H1 (cell line): ENCODE measurements around the gene TMEM128. TPM values are rescaled to one million over a fixed set of nuclear protein-coding genes. Genes with fewer than 3 reads are reported as not detected.
A peak's percentile ranks its signal among the peaks of the same experiment; 100 is the strongest.
"Not testable (repeated sequence)": the region's sequence is repeated elsewhere in the genome, so short reads cannot be mapped to it uniquely, and the experiment has no call there.

Source experiments
- CTCF ChIA-PET: fragments of 300-600 bp; sonication (Branson Sonifier 250); formaldehyde crosslinking; loops from one replicate; lab custom pipeline; 2021; ENCODE audit not compliant: partially characterized antibody; lab: Charles Lee
- POLR2A ChIA-PET: fragments of 300-600 bp; sonication (Branson Sonifier 250); formaldehyde crosslinking; loops from one replicate; lab custom pipeline; 2021; ENCODE audit warnings: inconsistent platforms; ENCODE audit not compliant: partially characterized antibody; lab: Charles Lee
- DNase-seq, 2 experiments: peaks; one replicate each; pipeline versions ENCODE4 v3.0.0 to v3.0.0-alpha.2; 2010 to 2022; ENCODE audit warnings: low spot score in 2 of 2, low read depth in 1 of 2, mixed read lengths in 1 of 2
- FAIRE-seq: peaks from 2 replicates; lab custom pipeline; 2011; peaks lifted over from hg19 to GRCh38; lab: Jason Lieb, UNC
- H2AFZ ChIP-seq: 2 replicates; pipeline ENCODE4 v1.8.1; 2012; ENCODE audit warnings: low read length, inconsistent platforms
- H2AK5ac ChIP-seq: 2 replicates; pipeline ENCODE4 v1.6.1; 2013; ENCODE audit warnings: low read depth, low read length
- H2BK120ac ChIP-seq: replicated peaks from 2 replicates; pipeline ENCODE3; 2013; ENCODE audit warnings: low read depth, low read length, inconsistent platforms
- H2BK12ac ChIP-seq: 2 replicates; pipeline ENCODE4 v1.6.1; 2013; ENCODE audit warnings: low read depth, low read length
- H2BK15ac ChIP-seq: 2 replicates; pipeline ENCODE4 v1.6.1; 2013; ENCODE audit warnings: low read length
- H2BK20ac ChIP-seq: 2 replicates; pipeline ENCODE4 v1.6.1; 2013; ENCODE audit warnings: low read length
- H2BK5ac ChIP-seq: 2 replicates; pipeline ENCODE4 v1.6.1; 2013; ENCODE audit warnings: low read depth, low read length
- H3K14ac ChIP-seq: 2 replicates; pipeline ENCODE4 v1.6.1; 2013; ENCODE audit warnings: inconsistent platforms; ENCODE audit not compliant: insufficient read length
- H3K18ac ChIP-seq: 2 replicates; pipeline ENCODE4 v1.6.1; 2013; ENCODE audit warnings: low read length; ENCODE audit errors: extremely low read depth
- H3K23ac ChIP-seq: 2 replicates; pipeline ENCODE4 v1.6.1; 2013; ENCODE audit warnings: inconsistent platforms; ENCODE audit not compliant: insufficient read length
- H3K23me2 ChIP-seq: 2 replicates; pipeline ENCODE4 v1.6.1; 2013; ENCODE audit warnings: low read depth, low read length
- H3K27ac ChIP-seq: 2 replicates; pipeline ENCODE4 v1.6.1; 2011; ENCODE audit warnings: low read depth, low read length, inconsistent platforms
- H3K27me3 ChIP-seq, 4 experiments: replicated peaks in 1 of 4; 1 replicate in 1 of 4; 2 replicates in 3 of 4; pipeline versions ENCODE4 v1.6.1 to v1.8.1; 2011 to 2013; ENCODE audit warnings: low read length in 3 of 4, mild to moderate bottlenecking in 3 of 4, inconsistent platforms in 2 of 4, mixed read lengths in 2 of 4, moderate library complexity in 1 of 4; ENCODE audit not compliant: control insufficient read depth in 3 of 4, insufficient read depth in 3 of 4; ENCODE audit errors: extremely low read depth in 1 of 4
- H3K36me3 ChIP-seq, 4 experiments: 2 replicates each; pipeline versions ENCODE4 v1.6.1 to v1.8.1; 2011 to 2013; ENCODE audit warnings: mild to moderate bottlenecking in 4 of 4, low read length in 3 of 4, moderate library complexity in 2 of 4, control low read depth in 1 of 4, inconsistent platforms in 1 of 4; ENCODE audit not compliant: insufficient read depth in 4 of 4, control insufficient read depth in 2 of 4
- H3K4ac ChIP-seq: replicated peaks from 2 replicates; pipeline ENCODE3; 2013; ENCODE audit warnings: low read length, low read depth, mixed read lengths, inconsistent platforms; ENCODE audit not compliant: insufficient read length
- H3K4me1 ChIP-seq, 4 experiments: replicated peaks in 1 of 4; 1 replicate in 1 of 4; 2 replicates in 3 of 4; pipeline versions ENCODE4 v1.6.1 to v1.8.1; 2011 to 2013; ENCODE audit warnings: low read length in 3 of 4, inconsistent platforms in 2 of 4, mixed read lengths in 1 of 4; ENCODE audit not compliant: insufficient read depth in 4 of 4, control insufficient read depth in 3 of 4
- H3K4me2 ChIP-seq, 2 experiments: 2 replicates each; pipeline versions ENCODE4 v1.6.1 to v1.8.1; 2011 to 2013; ENCODE audit warnings: low read depth in 2 of 2, low read length in 2 of 2, control low read depth in 1 of 2, inconsistent platforms in 1 of 2, mild to moderate bottlenecking in 1 of 2; ENCODE audit not compliant: insufficient read depth in 1 of 2
- H3K4me3 ChIP-seq, 4 experiments: fragments of 200-600, 300-600 bp in 1 of 4; sonication (generic), shearing (Covaris generic), sonication (Bioruptor Twin) in 1 of 4; 2 replicates each; pipeline versions ENCODE4 v1.5.1 to v1.8.1; 2011 to 2016; ENCODE audit warnings: low read length in 4 of 4, low read depth in 3 of 4, control low read depth in 2 of 4, inconsistent platforms in 2 of 4, mild to moderate bottlenecking in 2 of 4, mixed read lengths in 1 of 4, moderate library complexity in 1 of 4; ENCODE audit not compliant: insufficient read depth in 2 of 4; ENCODE audit errors: extremely low read depth in 1 of 4
- H3K56ac ChIP-seq: replicated peaks from 2 replicates; pipeline ENCODE3; 2013; ENCODE audit warnings: low read depth, mild to moderate bottlenecking, mixed read lengths, low read length, inconsistent platforms; ENCODE audit not compliant: insufficient read length
- H3K79me1 ChIP-seq: 2 replicates; pipeline ENCODE4 v1.6.1; 2013; ENCODE audit warnings: low read depth, low read length, control low read depth
- H3K79me2 ChIP-seq, 2 experiments: 2 replicates each; pipeline versions ENCODE4 v1.6.1 to v1.8.1; 2012 to 2013; ENCODE audit warnings: low read length in 2 of 2, mild to moderate bottlenecking in 2 of 2, inconsistent platforms in 1 of 2; ENCODE audit not compliant: insufficient read depth in 2 of 2, control insufficient read depth in 1 of 2
- H3K9ac ChIP-seq, 4 experiments: replicated peaks in 1 of 4; 1 replicate in 1 of 4; 2 replicates in 3 of 4; pipeline versions ENCODE4 v1.6.1 to v1.8.1; 2011 to 2013; ENCODE audit warnings: low read depth in 3 of 4, low read length in 3 of 4, control low read depth in 2 of 4, mild to moderate bottlenecking in 2 of 4, moderate library complexity in 2 of 4, inconsistent platforms in 1 of 4; ENCODE audit errors: extremely low read depth in 1 of 4
- H3K9me3 ChIP-seq, 2 experiments: 2 replicates each; pipeline versions ENCODE4 v1.6.1 to v1.8.1; 2012 to 2013; ENCODE audit warnings: mild to moderate bottlenecking in 2 of 2, moderate library complexity in 2 of 2, control low read depth in 1 of 2, inconsistent platforms in 1 of 2, low read depth in 1 of 2, low read length in 1 of 2, mixed read lengths in 1 of 2; ENCODE audit not compliant: insufficient read depth in 2 of 2
- H4K20me1 ChIP-seq, 2 experiments: replicated peaks in 1 of 2; 2 replicates each; pipeline versions ENCODE3 to v1.8.1; 2011 to 2013; ENCODE audit warnings: inconsistent platforms in 2 of 2, low read length in 2 of 2, mild to moderate bottlenecking in 1 of 2; ENCODE audit not compliant: insufficient read depth in 2 of 2, control insufficient read depth in 1 of 2
- H4K5ac ChIP-seq: 2 replicates; pipeline ENCODE4 v1.6.1; 2013; ENCODE audit warnings: low read length, low read depth, mixed read lengths, inconsistent platforms; ENCODE audit not compliant: insufficient read length
- H4K8ac ChIP-seq: 2 replicates; pipeline ENCODE4 v1.8.0; 2013; ENCODE audit warnings: mild to moderate bottlenecking, moderate library complexity, low read length, inconsistent platforms; ENCODE audit not compliant: insufficient read depth; ENCODE audit errors: extremely low read depth
- H4K91ac ChIP-seq: replicated peaks from 2 replicates; pipeline ENCODE3; 2013; ENCODE audit warnings: low read length, mixed read lengths, inconsistent platforms; ENCODE audit not compliant: insufficient read length
- WGBS, 2 experiments: shearing (Covaris generic) in 1 of 2; methylation state at CpG; one replicate each; pipeline versions ENCODE4 v1.1.6 to v1.1.7; 2013 to 2015; ENCODE audit warnings: low lambda C conversion rate in 2 of 2, mixed read lengths in 2 of 2, inconsistent platforms in 1 of 2, low coverage in 1 of 2, missing lambda C conversion rate in 1 of 2; ENCODE audit not compliant: insufficient replicate concordance in 2 of 2, insufficient coverage in 1 of 2, insufficient read length in 1 of 2; ENCODE audit errors: extremely low coverage in 1 of 2, missing lambda C conversion rate in 1 of 2; 5-methylcytosine and 5-hydroxymethylcytosine counted together
- polyA plus RNA-seq, 7 experiments: library from polyadenylated mRNA; depleted of rRNA in 3 of 7; stranded (reverse) in 5 of 7; unstranded in 2 of 7; fragments of >200 nt in 5 of 7; fragments of 200-250 nt in 2 of 7; gene quantifications; 1 replicate in 5 of 7; 2 replicates in 1 of 7; 4 replicates in 1 of 7; pipeline versions ENCODE4 v1.2.1 to v1.2.3, GENCODE V29; 2011 to 2013; ENCODE audit warnings: missing spikeins in 2 of 7, mixed read lengths in 2 of 7
- total RNA-seq: library from RNA; stranded (reverse); fragmentation: NEBNext Ultra II Directional; extraction: Animal tissue kit (Norgen Biotek cat#: 25700); gene quantifications from 2 replicates; pipeline ENCODE4 v1.2.1, GENCODE V29; 2021

Gene TMEM128
- total and polyA plus RNA-seq, 2 of the 8 experiments (the other 6 are each of a cell fraction or from before 2014, with no cell fraction given), result 17.7 to 33.6 TPM

DNA sequence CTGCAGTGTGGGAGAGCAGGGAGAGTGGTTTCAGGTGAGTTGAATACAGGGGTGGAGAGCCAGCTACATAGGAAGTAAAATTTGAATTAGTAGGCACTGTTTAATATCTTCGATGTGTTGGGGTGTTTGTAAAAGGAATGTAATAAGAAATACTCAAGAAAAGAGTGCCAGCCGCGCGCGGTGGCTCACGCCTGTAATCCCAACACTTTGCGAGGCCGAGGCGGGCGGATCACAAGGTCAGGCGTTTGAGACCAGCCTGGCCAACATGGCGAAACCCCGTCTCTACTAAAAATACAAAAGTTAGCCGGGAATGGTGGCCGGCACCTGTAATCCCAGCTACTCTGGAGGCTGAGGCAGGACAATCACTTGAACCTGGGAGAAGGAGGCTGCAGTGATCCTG lies 1.3 kb upstream of the TMEM128 start:
- 91% methylated on average over 11 of the region's 15 CpGs; no CpG with 5 or more reads in 1 of the 2 experiments for WGBS, 2 experiments

More for the DNA sequence above, 1.3 kb upstream of the TMEM128 start:
- not testable (repeated sequence) for H4K91ac ChIP-seq, H2BK5ac ChIP-seq, H3K18ac ChIP-seq, H3K9ac ChIP-seq, H3K4me1 ChIP-seq, H2BK15ac ChIP-seq, H2AK5ac ChIP-seq, H3K27ac ChIP-seq, H3K79me1 ChIP-seq, H3K27me3 ChIP-seq, H3K4ac ChIP-seq, H3K23me2 ChIP-seq, H3K9me3 ChIP-seq, H3K14ac ChIP-seq, H2BK20ac ChIP-seq, H2BK120ac ChIP-seq, H3K56ac ChIP-seq, DNase-seq, H4K8ac ChIP-seq, H2BK12ac ChIP-seq, FAIRE-seq, H4K20me1 ChIP-seq, H2AFZ ChIP-seq, H4K5ac ChIP-seq, H3K23ac ChIP-seq, H3K79me2 ChIP-seq
- ChIA-PET POLR2A (interaction anchor here (1.0 kb wide), 1 partner anchor 17 kb away, joined by 3 read pairs; no protein-coding TSS in a partner anchor), CTCF (interaction anchor here (1.5 to 1.7 kb wide), 2 partner anchors 10 to 44 kb away, joined by 3 to 8 read pairs; no protein-coding TSS in a partner anchor)
- Histone ChIP-seq H3K4me2 (peak overlapping the region; percentile 87 to 89; a peak in 2 of 4 replicates), H3K4me3 (peak overlapping the region in 1 of 4 experiments; percentile 94; a peak in 3 of 8 replicates), H3K36me3 (peaks cover 0 to 11% (median 4%) of the 10 kb centered on the region in 4 experiments; a peak in 4 of 8 replicates)
